HCT116 (cell line): ENCODE measurements around the gene UQCRHL. TPM values are rescaled to one million over a fixed set of nuclear protein-coding genes. Genes with fewer than 3 reads are reported as not detected.

Source experiments
- ATAC-seq: fragments of 200-7000 bp; cut with Tn5 transposase; 2 replicates; pipeline ENCODE4 v1.9.1; 2020; ENCODE audit warnings: mild to moderate bottlenecking, moderate library complexity
- BruUV-seq: library from RNA; stranded (reverse); fragments of 400-500 nt; replicated peaks from 2 replicates; lab custom pipeline; 2021; lab: Mats Ljungman, UMichigan
- CTCF ChIA-PET: fragments of 300-600 bp; sonication (Branson Sonifier 250); formaldehyde crosslinking; loops from one replicate; lab custom pipeline; 2021; ENCODE audit warnings: antibody characterized with exemption; lab: Charles Lee
- POLR2A ChIA-PET: fragments of 300-600, 350-600 bp; sonication (Branson Sonifier 250); formaldehyde crosslinking; loops from one replicate; lab custom pipeline; 2021; ENCODE audit warnings: antibody characterized with exemption; lab: Charles Lee
- RAD21 ChIA-PET, 2 experiments: fragments of 300-600 bp; sonication (Branson Sonifier 250); formaldehyde crosslinking; loops; one replicate each; lab custom pipeline; 2023; ENCODE audit warnings: low total read pairs in 2 of 2; ENCODE audit not compliant: uncharacterized antibody in 2 of 2, unreplicated experiment in 2 of 2, low non-redundant PET in 1 of 2; lab: Charles Lee
- DNase-seq: peaks from one replicate; pipeline ENCODE4 v3.0.0-alpha.2; 2010; ENCODE audit warnings: low read depth, low spot score
- H2AFZ ChIP-seq: fragments of 200-600 bp; shearing (Covaris generic), sonication (generic); 2 replicates; pipeline ENCODE4 v1.6.1; 2017; ENCODE audit warnings: low read depth, mixed run types, mixed read lengths, antibody characterized with exemption, low read length; ENCODE audit not compliant: poor library complexity, severe bottlenecking
- H3K27ac ChIP-seq: 2 replicates; pipeline ENCODE4 v1.5.1; 2012; ENCODE audit warnings: low read depth, low read length
- H3K27me3 ChIP-seq: fragments of 200-600 bp; sonication (generic); 2 replicates; pipeline ENCODE4 v1.6.1; 2016; ENCODE audit warnings: mixed run types, low read length, mixed read lengths; ENCODE audit not compliant: insufficient read depth
- H3K36me3 ChIP-seq, 2 experiments: fragments of 200-500 bp in 1 of 2; fragments of 200-600 bp in 1 of 2; sonication (Bioruptor generic) in 1 of 2; sonication (generic) in 1 of 2; 2 replicates each; pipeline versions ENCODE4 v1.5.1 to v1.6.1; 2014 to 2016; ENCODE audit warnings: low read length in 2 of 2, inconsistent platforms in 1 of 2, mixed read lengths in 1 of 2, mixed run types in 1 of 2; ENCODE audit not compliant: insufficient read depth in 2 of 2, control insufficient read depth in 1 of 2
- H3K4me1 ChIP-seq, 2 experiments: fragments of 200-600 bp in 1 of 2; sonication (generic) in 1 of 2; 2 replicates each; pipeline versions ENCODE4 v1.5.1 to v1.6.1; 2012 to 2017; ENCODE audit warnings: low read length in 2 of 2, inconsistent platforms in 1 of 2, mild to moderate bottlenecking in 1 of 2, mixed read lengths in 1 of 2, mixed run types in 1 of 2, moderate library complexity in 1 of 2; ENCODE audit not compliant: insufficient read depth in 2 of 2, control insufficient read depth in 1 of 2
- H3K4me2 ChIP-seq: fragments of 200-600 bp; sonication (generic); 2 replicates; pipeline ENCODE4 v1.6.1; 2017; ENCODE audit warnings: mixed run types, low read length, mixed read lengths
- H3K4me3 ChIP-seq, 2 experiments: fragments of 200-600 bp in 1 of 2; sonication (generic) in 1 of 2; replicated peaks in 1 of 2; 2 replicates each; pipeline ENCODE4 v1.5.1; 2011 to 2016; ENCODE audit warnings: low read length in 2 of 2, control low read depth in 1 of 2, low read depth in 1 of 2, mild to moderate bottlenecking in 1 of 2, mixed read lengths in 1 of 2, mixed run types in 1 of 2
- H3K79me2 ChIP-seq: fragments of 200-600 bp; sonication (generic); 2 replicates; pipeline ENCODE4 v1.6.1; 2017; ENCODE audit warnings: mild to moderate bottlenecking, mixed run types, low read length, moderate library complexity, mixed read lengths; ENCODE audit not compliant: insufficient read depth
- H3K9ac ChIP-seq: fragments of 200-600 bp; sonication (generic); 2 replicates; pipeline ENCODE4 v1.6.1; 2016; ENCODE audit warnings: low read length, mixed read lengths
- H3K9me2 ChIP-seq: fragments of 200-600 bp; sonication (generic), shearing (Covaris generic); 2 replicates; pipeline ENCODE4 v1.6.1; 2017; ENCODE audit warnings: mixed run types, mild to moderate bottlenecking, moderate library complexity; ENCODE audit not compliant: insufficient read depth
- H3K9me3 ChIP-seq, 2 experiments: fragments of 200-500 bp in 1 of 2; fragments of 200-600 bp in 1 of 2; sonication (Bioruptor generic) in 1 of 2; sonication (generic) in 1 of 2; 2 replicates each; pipeline ENCODE4 v1.6.1; 2014 to 2017; ENCODE audit warnings: low read length in 2 of 2, mixed read lengths in 2 of 2, inconsistent platforms in 1 of 2, low read depth in 1 of 2, mild to moderate bottlenecking in 1 of 2, mixed run types in 1 of 2, moderate library complexity in 1 of 2; ENCODE audit not compliant: control insufficient read depth in 1 of 2, insufficient read depth in 1 of 2
- H4K20me1 ChIP-seq: fragments of 200-600 bp; sonication (generic), shearing (Covaris generic); 2 replicates; pipeline ENCODE4 v1.6.1; 2017; ENCODE audit warnings: mixed run types, mild to moderate bottlenecking, moderate library complexity; ENCODE audit not compliant: insufficient read depth
- ELF1 ChIP-seq: IDR thresholded peaks from 2 replicates; pipeline ENCODE4 v1.6.1; 2012; ENCODE audit warnings: low read depth, borderline replicate concordance
- EZH2phosphoT487 ChIP-seq: fragments of 200-600 bp; IDR thresholded peaks from 2 replicates; pipeline ENCODE4 v1.6.1; 2018; ENCODE audit warnings: antibody characterized with exemption, borderline replicate concordance
- FOSL1 ChIP-seq: IDR thresholded peaks from 2 replicates; pipeline ENCODE4 v1.6.1; 2012; ENCODE audit warnings: low read depth
- JUND ChIP-seq: IDR thresholded peaks from 2 replicates; pipeline ENCODE4 v1.6.1; 2012
- SIN3A ChIP-seq: IDR thresholded peaks from 2 replicates; pipeline ENCODE4 v1.6.1; 2012; ENCODE audit warnings: low read depth
- SP1 ChIP-seq: IDR thresholded peaks from 2 replicates; pipeline ENCODE4 v1.6.1; 2012; ENCODE audit warnings: low read depth
- TCF7L2 ChIP-seq: IDR thresholded peaks from 2 replicates; pipeline ENCODE4 v1.7.0; 2011; ENCODE audit warnings: borderline replicate concordance, inconsistent platforms; ENCODE audit not compliant: insufficient read depth, insufficient read length; ENCODE audit errors: extremely low read depth
- YY1 ChIP-seq: IDR thresholded peaks from 2 replicates; pipeline ENCODE4 v1.6.1; 2011; ENCODE audit warnings: low read length, low read depth, moderate library complexity, mild to moderate bottlenecking; ENCODE audit not compliant: insufficient replicate concordance; ENCODE audit errors: extremely low read depth
- ZBTB33 ChIP-seq: IDR thresholded peaks from 2 replicates; pipeline ENCODE4 v1.6.1; 2011; ENCODE audit warnings: mild to moderate bottlenecking, low read length, moderate library complexity; ENCODE audit not compliant: insufficient replicate concordance; ENCODE audit errors: extremely low read depth
- ZFX ChIP-seq: fragments of 450-650 bp; IDR thresholded peaks from 2 replicates; pipeline ENCODE4 v1.6.1; 2017
- ZNF274 ChIP-seq: fragments of 200-500 bp; sonication (Bioruptor generic); IDR thresholded peaks from 2 replicates; pipeline ENCODE4 v1.6.1; 2014; ENCODE audit warnings: mild to moderate bottlenecking, low read depth, low read length, inconsistent platforms
- intact Hi-C: fragments of 100-400 bp; cut with micrococcal nuclease; formaldehyde crosslinking; loops from 2 replicates; pipeline ENCODE4 v1.10.0; 2022
- total RNA-seq: library from RNA; stranded (reverse); gene quantifications from one replicate; pipeline ENCODE4 v1.2.1, GENCODE V29; 2021; ENCODE audit not compliant: unreplicated experiment
- TF ChIP-seq, protein P1 (sequence below): IDR thresholded peaks from 2 replicates; pipeline ENCODE4 v1.6.1; 2012
- TF ChIP-seq, protein P2 (sequence below): IDR thresholded peaks from 2 replicates; pipeline ENCODE4 v1.6.1; 2012; ENCODE audit warnings: low read depth

The UQCRHL gene
- total RNA-seq, 1 experiment from 2014 or later, result 2.5 TPM

DNA sequence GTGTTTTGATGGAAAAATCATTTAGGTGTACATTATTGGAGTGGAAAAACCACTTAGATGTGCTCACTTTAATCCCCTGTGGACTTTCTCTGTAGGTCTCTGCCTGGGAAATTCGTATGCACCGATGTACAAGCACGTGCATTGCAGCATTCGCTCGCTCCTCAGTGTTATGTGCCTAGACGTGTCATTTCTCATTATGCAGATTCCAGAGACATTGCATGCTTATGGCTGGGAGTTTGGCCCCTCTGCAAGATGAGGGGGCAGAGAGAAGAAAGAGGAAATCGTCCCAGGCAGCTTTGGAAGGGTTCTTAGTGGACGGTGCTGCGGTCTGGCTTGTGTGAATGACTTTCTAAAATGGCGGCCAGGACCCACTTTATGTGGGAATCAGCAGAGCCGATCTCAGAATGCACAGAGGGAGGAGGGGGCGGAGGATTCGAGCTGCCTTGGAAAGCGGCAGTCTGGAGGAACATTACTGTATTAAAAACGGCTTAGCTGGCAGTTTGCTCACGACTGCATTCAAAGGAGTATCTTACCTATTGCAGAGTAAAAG, 42.4 kb upstream of the UQCRHL start (continued):
- peak; percentile 0 for TF ChIP-seq TCF7L2
- TF ChIP-seq, protein P1, sequence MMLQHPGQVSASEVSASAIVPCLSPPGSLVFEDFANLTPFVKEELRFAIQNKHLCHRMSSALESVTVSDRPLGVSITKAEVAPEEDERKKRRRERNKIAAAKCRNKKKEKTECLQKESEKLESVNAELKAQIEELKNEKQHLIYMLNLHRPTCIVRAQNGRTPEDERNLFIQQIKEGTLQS, result no peak
- TF ChIP-seq YY1, result peak; percentile 89
- TF ChIP-seq EZH2phosphoT487, result no peak
- no peak for TF ChIP-seq ZBTB33
- TF ChIP-seq JUND, result no peak
- TF ChIP-seq ELF1, result no peak

DNA sequence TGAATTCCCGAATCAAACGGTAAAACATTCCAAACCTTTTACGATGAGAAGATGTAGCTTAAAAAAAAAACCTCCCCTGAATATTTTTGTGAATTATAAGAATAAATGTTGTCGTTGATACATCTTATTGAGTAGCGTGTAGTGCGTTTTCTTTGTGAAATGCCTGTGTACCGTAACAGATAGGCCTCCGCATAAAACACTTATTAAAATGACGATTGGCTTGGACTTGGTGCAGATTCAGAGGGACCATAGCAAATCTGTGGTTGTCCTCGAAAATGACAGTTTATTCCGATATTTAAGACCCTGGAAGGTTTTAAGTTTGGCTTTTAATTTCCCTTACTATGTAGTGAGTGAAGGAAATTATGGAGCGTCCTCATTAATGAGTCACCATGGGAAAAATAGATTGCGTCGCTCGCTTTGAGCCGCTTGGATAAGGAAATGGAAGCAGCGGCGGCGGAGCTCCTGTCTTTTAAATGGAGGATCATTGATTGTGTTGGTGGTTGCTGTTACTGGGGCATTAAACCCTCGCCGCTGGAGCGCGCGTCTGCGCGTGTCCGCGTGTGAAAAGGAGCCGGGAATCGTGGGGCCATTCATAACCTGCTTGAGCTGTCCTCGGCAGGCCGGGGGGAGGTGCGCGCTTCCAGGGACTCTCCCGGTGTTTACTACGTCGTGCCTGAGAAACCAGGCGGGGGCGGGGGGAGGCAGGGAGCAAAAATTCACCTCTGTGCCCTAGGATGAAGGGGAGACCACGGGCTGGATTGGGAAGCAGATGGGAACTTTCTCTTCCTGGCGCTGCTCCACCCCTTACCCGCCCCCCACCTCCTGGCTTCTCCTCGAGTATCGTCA, 41.7 kb upstream of the UQCRHL start:
- peak overlapping the region; percentile 90 for H3K9ac ChIP-seq
- peaks cover 71% of the 10 kb centered on the region for H3K79me2 ChIP-seq
- H3K4me2 ChIP-seq, result peak overlapping the region; percentile 83
- no peaks in the 10 kb centered on the region for H3K9me2 ChIP-seq
- H3K4me3 ChIP-seq, result peak overlapping the region; percentile 70 to 79
- no peaks in the 10 kb centered on the region for H3K36me3 ChIP-seq
- peaks cover 33 to 48% of the 10 kb centered on the region in 2 experiments for H3K4me1 ChIP-seq
- CTCF ChIA-PET, result interaction anchor here (1.4 kb wide), 1 partner anchor 34 kb away, joined by 5 read pairs; no protein-coding TSS in a partner anchor
- intact Hi-C loops, result loop anchor here (1.0 kb wide), 1 partner anchor 15 kb away; no protein-coding TSS in a partner anchor
- peak; percentile 69 for DNase-seq
- RAD21 ChIA-PET, result interaction anchor here in 1 of 2 experiments (0.7 kb wide), 1 partner anchor 75 kb away, joined by 8 read pairs; no protein-coding TSS in a partner anchor
- BruUV-seq, result TSS peak; percentile 55
- peak; percentile 44 for ATAC-seq
- 0 out of 2 replicates have a peak, but pooled peaks cover 2% of the 10 kb centered on the region for H4K20me1 ChIP-seq
- no peaks in the 10 kb centered on the region for H3K9me3 ChIP-seq
- no peaks in the 10 kb centered on the region for H3K27me3 ChIP-seq
- no peak overlapping the region for H2AFZ ChIP-seq
- H3K27ac ChIP-seq, result peak overlapping the region; percentile 86
- POLR2A ChIA-PET, result interaction anchor here (0.6 to 2.8 kb wide), 5 partner anchors 13 to 50 kb away, joined by 3 to 10 read pairs (median 4); no protein-coding TSS in a partner anchor
- TF ChIP-seq, protein P2, sequence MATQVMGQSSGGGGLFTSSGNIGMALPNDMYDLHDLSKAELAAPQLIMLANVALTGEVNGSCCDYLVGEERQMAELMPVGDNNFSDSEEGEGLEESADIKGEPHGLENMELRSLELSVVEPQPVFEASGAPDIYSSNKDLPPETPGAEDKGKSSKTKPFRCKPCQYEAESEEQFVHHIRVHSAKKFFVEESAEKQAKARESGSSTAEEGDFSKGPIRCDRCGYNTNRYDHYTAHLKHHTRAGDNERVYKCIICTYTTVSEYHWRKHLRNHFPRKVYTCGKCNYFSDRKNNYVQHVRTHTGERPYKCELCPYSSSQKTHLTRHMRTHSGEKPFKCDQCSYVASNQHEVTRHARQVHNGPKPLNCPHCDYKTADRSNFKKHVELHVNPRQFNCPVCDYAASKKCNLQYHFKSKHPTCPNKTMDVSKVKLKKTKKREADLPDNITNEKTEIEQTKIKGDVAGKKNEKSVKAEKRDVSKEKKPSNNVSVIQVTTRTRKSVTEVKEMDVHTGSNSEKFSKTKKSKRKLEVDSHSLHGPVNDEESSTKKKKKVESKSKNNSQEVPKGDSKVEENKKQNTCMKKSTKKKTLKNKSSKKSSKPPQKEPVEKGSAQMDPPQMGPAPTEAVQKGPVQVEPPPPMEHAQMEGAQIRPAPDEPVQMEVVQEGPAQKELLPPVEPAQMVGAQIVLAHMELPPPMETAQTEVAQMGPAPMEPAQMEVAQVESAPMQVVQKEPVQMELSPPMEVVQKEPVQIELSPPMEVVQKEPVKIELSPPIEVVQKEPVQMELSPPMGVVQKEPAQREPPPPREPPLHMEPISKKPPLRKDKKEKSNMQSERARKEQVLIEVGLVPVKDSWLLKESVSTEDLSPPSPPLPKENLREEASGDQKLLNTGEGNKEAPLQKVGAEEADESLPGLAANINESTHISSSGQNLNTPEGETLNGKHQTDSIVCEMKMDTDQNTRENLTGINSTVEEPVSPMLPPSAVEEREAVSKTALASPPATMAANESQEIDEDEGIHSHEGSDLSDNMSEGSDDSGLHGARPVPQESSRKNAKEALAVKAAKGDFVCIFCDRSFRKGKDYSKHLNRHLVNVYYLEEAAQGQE, result no peak
- TF ChIP-seq TCF7L2, result peak; percentile 20
- TF ChIP-seq ZFX, result no peak
- peak; percentile 50 for TF ChIP-seq SP1
- no peak for TF ChIP-seq ZNF274
- peak; percentile 42; the same call in 1 of the 2 replicates for TF ChIP-seq FOSL1
- no peak for TF ChIP-seq ELF1
- no peak for TF ChIP-seq ZBTB33
- TF ChIP-seq SIN3A, result peak; percentile 76
